ENCODE data around the gene ZNF587. TPM values are rescaled to one million over a fixed set of nuclear protein-coding genes. Genes with fewer than 3 reads are reported as not detected.
"Not testable (repeated sequence)": the region's sequence is repeated elsewhere in the genome, so short reads cannot be mapped to it uniquely, and the experiment has no call there.

The ZNF587 gene
- total and polyA plus RNA-seq, 4 donors, result 6.7 to 44.4 (median 15.8) TPM

- Histone ChIP-seq H3K9ac (ENCODE audit: insufficient read depth in 1 of 2, low read length in 2 of 2) (peak overlapping the region; percentile 37 to 87), H3K36me3 (ENCODE audit: control insufficient read depth in 4 of 4, insufficient read depth in 4 of 4, low read length in 4 of 4) (peaks cover 3 to 26% (median 8%) of the 10 kb centered on the region in 4 donors), H3K4me1 (ENCODE audit: control insufficient read depth in 5 of 5, insufficient read depth in 5 of 5, low read length in 5 of 5) (peaks cover 0 to 9% (median 7%) of the 10 kb centered on the region in 5 donors), H3K9me3 (ENCODE audit: control insufficient read depth in 4 of 4, insufficient read depth in 3 of 4, low read length in 3 of 4) (peaks cover 0 to 31% (median 3%) of the 10 kb centered on the region in 4 donors), H3K27me3 (ENCODE audit: control insufficient read depth in 3 of 3, insufficient read depth in 3 of 3, low read length in 2 of 3) (no peaks in the 10 kb centered on the region), H3K27ac (ENCODE audit: low read depth in 1 of 2, low read length in 1 of 2) (peak overlapping the region in 1 of 2 donors; percentile 61), H3K4me3 (peak overlapping the region; percentile 65)
- 12 to 13% methylated on average over 8 of the region's 8 CpGs for WGBS, 2 donors
- DNase-seq (peak; percentile 16 to 46 (median 34)), ATAC-seq (ENCODE audit: insufficient read depth, low FRiP score) (no peak)
- TF ChIP-seq CTCF (IDR thresholded peaks at IDR 0.05; ENCODE audit: control extremely low read depth, extremely low read depth), result no peak
Measured at GRCh38 chr19:57888107-57888559, 38.5 kb downstream of the ZNF587 start.

GRCh38 chr19:57888560-57889231, 39.0 kb downstream of the ZNF587 start, which contains the start of gene ZNF814:
ZNF814 (minus strand) TSS chr19:57889037; CDS start chr19:57888802, 235 bp downstream.
- peaks cover 0 to 9% (median 7%) of the 10 kb centered on the region in 5 donors for H3K4me1 ChIP-seq (ENCODE audit: control insufficient read depth in 5 of 5, insufficient read depth in 5 of 5, low read length in 5 of 5)
- peak within 1 kb of the TSS; percentile 37 to 87 for H3K9ac ChIP-seq (ENCODE audit: insufficient read depth in 1 of 2, low read length in 2 of 2)
- no peaks in the 10 kb centered on the region for H3K27me3 ChIP-seq (ENCODE audit: control insufficient read depth in 3 of 3, insufficient read depth in 3 of 3, low read length in 2 of 3)
- no peak for TF ChIP-seq CTCF (IDR thresholded peaks at IDR 0.05; ENCODE audit: control extremely low read depth, extremely low read depth)
- peaks cover 3 to 26% (median 8%) of the 10 kb centered on the region in 4 donors for H3K36me3 ChIP-seq (ENCODE audit: control insufficient read depth in 4 of 4, insufficient read depth in 4 of 4, low read length in 4 of 4)
- 1 to 2% methylated on average over 43 of the region's 43 CpGs for WGBS, 2 donors
- peak within 1 kb of the TSS; percentile 65 for H3K4me3 ChIP-seq
- DNase-seq, result peak; percentile 93 to 96 (median 94)
- H3K9me3 ChIP-seq (ENCODE audit: control insufficient read depth in 4 of 4, insufficient read depth in 3 of 4, low read length in 3 of 4), result peaks cover 0 to 31% (median 3%) of the 10 kb centered on the region in 4 donors
- peak; percentile 88 for ATAC-seq (ENCODE audit: insufficient read depth, low FRiP score)
- peak within 1 kb of the TSS; percentile 27 to 61 for H3K27ac ChIP-seq (ENCODE audit: low read depth in 1 of 2, low read length in 1 of 2)

GRCh38 chr19:57890706-57891105, 41.0 kb downstream of the ZNF587 start:
- Histone ChIP-seq H3K9me3 (ENCODE audit: control insufficient read depth in 4 of 4, insufficient read depth in 3 of 4, low read length in 3 of 4) (peaks cover 0 to 25% (median 2%) of the 10 kb centered on the region in 4 donors), H3K36me3 (ENCODE audit: control insufficient read depth in 4 of 4, insufficient read depth in 4 of 4, low read length in 4 of 4) (peaks cover 0 to 13% (median 2%) of the 10 kb centered on the region in 4 donors)
- not testable (repeated sequence) for DNase-seq; H3K27me3 ChIP-seq (ENCODE audit: control insufficient read depth in 3 of 3, insufficient read depth in 3 of 3, low read length in 2 of 3); H3K4me3 ChIP-seq; H3K4me1 ChIP-seq (ENCODE audit: control insufficient read depth in 5 of 5, insufficient read depth in 5 of 5, low read length in 5 of 5); ATAC-seq (ENCODE audit: insufficient read depth, low FRiP score); H3K9ac ChIP-seq (ENCODE audit: insufficient read depth in 1 of 2, low read length in 2 of 2); H3K27ac ChIP-seq (ENCODE audit: low read depth in 1 of 2, low read length in 1 of 2)
- WGBS, 2 donors, result 68 to 84% methylated on average over 3 of the region's 3 CpGs

GRCh38 chr19:57900311-57900710, 50.7 kb downstream of the ZNF587 start:
- no peak for ATAC-seq (ENCODE audit: insufficient read depth, low FRiP score)
- Histone ChIP-seq H3K4me1 (ENCODE audit: control insufficient read depth in 5 of 5, insufficient read depth in 5 of 5, low read length in 5 of 5) (peaks cover 0 to 4% (median 0%) of the 10 kb centered on the region in 5 donors), H3K9ac (ENCODE audit: insufficient read depth in 1 of 2, low read length in 2 of 2) (no peak overlapping the region), H3K27ac (ENCODE audit: low read depth in 1 of 2, low read length in 1 of 2) (no peak overlapping the region), H3K9me3 (ENCODE audit: control insufficient read depth in 4 of 4, insufficient read depth in 3 of 4, low read length in 3 of 4) (peaks cover 0 to 11% (median 0%) of the 10 kb centered on the region in 4 donors), H3K27me3 (ENCODE audit: control insufficient read depth in 3 of 3, insufficient read depth in 3 of 3, low read length in 2 of 3) (no peaks in the 10 kb centered on the region), H3K4me3 (no peak overlapping the region), H3K36me3 (ENCODE audit: control insufficient read depth in 4 of 4, insufficient read depth in 4 of 4, low read length in 4 of 4) (peaks cover 0 to 4% (median 0%) of the 10 kb centered on the region in 4 donors)
- no peak for DNase-seq
- no peak for TF ChIP-seq CTCF (IDR thresholded peaks at IDR 0.05; ENCODE audit: control extremely low read depth, extremely low read depth)
- WGBS, 2 donors, result 80 to 83% methylated on average over 5 of the region's 5 CpGs
